GM19193 (cell line): ENCODE data around the gene SMARCA2.

Source experiments
- POLR2A ChIP-seq: IDR thresholded peaks from 4 replicates; pipeline ENCODE4 v1.6.1; 2011; ENCODE audit not compliant: insufficient read depth, insufficient read length; ENCODE audit errors: extremely low read depth

The SMARCA2 gene

DNA sequence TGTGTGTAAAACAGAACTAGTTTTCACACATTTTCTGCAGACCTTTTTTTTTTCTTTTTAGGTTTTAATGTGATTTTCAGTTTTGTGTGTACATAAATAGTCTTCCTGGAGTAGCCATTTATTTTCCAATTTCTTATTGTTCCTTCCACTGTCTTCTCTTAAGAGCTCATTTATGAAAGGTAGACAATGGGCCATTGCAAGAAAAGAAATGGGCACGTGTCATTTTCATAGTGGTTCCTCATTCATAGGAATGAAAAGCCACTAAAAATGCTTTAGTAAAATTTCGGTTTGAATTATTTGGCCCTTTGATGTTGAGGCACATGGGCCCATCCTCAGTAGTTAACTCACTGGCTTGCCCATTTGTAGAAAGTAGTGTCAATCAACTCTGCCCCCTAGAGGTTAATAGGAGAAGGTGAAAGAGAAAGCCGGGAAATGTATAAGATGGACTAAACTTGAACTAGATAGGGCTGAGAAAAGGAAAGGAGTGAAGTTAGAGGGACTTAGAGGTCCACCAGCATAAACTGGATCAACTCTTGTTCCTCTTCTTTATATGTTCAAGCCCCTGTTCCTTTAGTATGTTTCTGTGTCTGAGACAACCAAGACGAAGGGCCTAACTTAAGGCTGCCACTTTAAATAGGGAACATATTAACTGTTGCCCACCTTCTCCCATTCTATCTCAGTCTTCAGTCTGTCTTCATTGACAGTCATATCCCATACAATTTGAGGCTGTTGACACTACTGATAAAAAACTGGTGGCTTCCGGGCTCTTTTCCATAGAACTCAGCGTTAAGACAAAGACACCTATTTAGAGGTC is 72.6 kb downstream of the SMARCA2 start:
- no peak for TF ChIP-seq POLR2A

DNA sequence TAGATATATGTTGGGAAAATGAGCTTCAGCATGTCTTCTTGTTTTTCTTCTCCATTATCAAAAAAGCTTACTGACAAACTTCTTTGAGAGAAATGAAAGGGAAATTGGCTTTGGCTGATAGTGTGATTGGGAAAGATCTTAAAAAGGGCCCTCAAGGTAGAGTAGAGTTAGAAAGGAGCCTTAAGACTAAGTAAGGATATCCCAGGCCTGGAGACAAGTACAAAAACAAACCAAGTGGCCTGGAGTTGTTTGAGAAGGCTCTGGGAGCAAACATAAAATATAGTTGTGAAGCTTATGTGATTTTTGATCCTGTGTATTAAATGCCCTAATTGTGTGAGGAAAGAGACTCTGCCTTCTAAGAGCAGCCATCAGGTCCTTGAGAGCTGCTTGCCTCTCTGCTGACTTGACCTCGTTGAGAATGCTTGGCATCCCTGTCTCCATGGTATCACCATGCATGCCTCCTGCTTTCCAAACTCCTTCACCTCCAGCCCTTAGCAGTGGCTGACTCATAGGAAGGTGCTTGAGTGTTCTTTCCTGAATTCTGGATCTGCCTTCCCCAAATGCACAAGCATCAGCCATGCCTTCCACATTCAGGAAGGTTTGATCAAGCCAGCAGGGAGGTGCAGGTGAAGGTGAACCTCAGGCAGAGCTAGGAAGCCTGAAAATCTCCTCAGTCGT is 78.9 kb downstream of the SMARCA2 start:
- no peak for TF ChIP-seq POLR2A

DNA sequence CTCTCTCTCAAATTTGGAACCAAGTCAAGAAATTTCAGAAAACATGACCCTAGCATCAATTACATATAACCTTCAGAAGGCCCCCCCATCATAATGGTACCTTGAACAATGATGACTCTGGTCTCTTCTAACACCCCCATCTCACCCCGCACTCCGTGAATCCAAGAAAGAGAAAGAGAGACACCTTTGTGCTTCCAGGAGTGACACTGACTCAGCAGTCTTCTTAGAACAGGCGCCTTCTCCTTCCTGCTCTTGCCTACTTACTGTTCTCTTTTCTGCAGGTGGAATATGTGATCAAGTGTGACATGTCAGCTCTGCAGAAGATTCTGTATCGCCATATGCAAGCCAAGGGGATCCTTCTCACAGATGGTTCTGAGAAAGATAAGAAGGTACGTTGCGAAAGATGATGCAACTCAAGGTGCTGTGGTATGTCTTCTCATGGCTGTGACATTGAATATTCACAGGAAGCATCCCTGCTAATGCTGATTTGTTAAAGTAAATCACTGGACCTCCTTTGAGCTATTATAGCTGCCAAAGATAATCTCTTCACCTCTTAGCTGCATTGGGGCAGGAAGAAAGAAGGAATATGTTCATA is 81.3 kb downstream of the SMARCA2 start:
- TF ChIP-seq POLR2A: no peak

DNA sequence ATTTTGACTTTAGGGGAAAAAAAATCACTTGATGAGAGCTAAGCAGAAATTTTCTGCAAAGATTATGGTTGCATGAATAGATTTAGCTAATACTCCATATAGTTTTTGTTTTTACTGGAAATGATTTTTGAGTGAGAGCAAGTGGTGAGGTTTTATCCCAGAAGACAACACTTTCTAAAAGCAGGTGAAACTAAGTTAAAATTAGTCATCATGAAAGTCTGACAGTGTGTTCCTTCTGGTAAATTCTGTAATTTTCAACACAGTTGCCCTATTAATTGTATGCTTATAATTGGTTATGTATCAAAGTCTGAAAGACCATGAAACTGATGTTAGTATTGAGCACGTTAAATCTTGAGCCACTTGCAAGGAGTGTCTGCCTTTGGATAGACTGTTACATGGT is 91.5 kb downstream of the SMARCA2 start:
- TF ChIP-seq POLR2A: no peak

DNA sequence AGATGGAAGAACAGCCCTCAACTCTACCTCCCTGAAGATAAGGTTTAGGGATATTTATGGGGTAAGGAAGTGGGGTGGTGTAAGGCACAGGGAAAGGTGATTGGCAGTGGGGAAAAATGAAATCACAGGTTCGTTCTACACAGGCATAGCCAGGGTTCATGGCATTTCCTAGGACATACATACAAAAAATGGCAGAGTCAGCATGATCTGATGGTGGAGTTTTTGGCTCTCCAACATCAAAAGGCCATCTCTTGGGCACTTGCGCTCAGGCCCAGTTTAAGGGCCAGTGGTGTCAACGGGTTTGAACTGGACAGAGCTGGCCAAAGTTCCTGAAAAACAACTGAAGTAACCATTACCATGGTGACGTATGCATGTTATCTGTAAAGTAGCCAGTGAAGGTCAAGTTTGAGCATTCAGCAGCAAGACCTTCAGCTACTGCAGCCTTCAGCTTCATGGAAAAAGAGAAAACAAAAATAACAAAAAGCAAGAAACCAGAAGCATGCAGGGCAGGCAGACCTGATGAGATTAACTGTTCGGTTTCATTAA is 92.8 kb downstream of the SMARCA2 start:
- TF ChIP-seq POLR2A: no peak

DNA sequence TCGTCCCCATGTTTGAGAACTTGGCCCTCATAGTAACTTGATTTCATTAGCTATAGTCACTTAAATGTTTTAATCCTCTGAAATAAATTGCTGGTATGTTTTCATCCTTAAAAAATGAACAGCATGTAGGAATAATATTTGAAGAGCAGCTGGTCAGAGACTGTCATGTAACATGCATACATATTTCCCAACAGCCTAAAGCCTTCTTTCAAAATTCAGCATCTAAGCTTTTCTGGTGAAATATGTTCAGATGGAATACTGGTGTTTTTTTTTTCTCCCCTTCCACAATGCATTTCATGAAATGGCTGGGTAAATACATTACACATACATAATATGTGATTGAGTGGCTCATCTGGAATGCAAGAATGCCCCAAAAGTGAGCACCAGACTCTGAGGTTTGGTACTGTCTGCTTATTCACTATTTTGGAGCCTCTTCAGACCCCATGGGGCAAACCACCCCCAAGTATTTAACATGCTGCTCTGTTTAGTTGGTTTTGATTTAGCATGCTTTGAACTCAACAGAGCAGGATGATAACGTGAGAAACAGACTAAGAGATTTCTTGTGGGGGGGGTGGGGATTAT is 94.0 kb downstream of the SMARCA2 start:
- TF ChIP-seq POLR2A: no peak

DNA sequence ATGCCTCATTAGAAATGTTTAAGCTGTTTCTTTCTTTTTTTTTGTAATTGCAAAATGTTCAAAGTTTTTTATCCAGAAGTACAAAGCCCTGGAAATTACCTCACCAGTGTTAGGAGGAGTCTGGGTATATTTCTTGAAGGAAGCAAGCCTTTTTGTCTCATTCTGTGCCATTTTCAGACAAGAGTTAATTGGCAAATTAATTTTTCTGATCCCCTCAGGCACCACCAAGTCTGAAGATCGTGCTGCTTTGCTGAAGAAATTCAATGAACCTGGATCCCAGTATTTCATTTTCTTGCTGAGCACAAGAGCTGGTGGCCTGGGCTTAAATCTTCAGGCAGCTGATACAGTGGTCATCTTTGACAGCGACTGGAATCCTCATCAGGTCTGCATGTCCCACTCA is 94.9 kb downstream of the SMARCA2 start:
- TF ChIP-seq POLR2A: no peak

DNA sequence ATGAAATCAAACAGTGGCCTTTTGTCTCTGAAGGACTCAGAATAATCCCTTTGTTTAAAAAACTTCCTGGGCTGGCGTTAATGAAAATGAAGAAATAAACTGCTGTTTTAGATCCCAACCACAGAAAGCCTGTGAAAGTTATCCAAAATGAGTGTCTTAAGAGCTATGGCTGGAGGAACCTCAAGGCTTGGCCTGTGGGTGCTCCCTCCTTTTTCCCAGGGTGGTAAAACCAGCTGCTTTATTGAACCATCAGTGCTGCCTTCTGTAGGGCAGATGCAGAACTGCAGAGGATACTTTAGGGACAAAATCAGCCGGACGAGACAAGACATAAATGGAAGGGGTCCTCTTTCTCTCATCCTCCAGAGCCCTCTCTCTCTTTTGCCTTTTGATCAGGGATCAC is 100.9 kb downstream of the SMARCA2 start:
- TF ChIP-seq POLR2A: no peak

DNA sequence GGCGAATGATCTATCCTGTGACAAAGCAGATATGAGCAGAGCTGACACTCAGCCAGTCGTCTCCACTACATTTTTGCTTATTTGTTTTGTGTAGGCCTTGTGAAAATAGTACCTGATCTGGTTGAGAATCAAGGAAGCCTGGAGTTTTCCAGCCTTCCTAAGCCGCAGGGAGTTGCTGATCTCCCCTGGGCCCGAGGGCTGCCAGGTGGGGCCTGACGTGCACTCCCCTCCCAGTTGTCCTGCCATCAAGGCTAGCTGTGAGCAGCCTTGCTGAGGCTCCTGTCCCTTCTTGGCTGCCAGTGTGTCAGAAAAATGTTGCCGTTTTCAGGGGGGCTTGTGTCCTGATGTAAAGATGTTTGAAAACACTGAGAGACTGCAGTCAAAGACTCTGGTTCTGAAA is 102.4 kb downstream of the SMARCA2 start:
- no peak for TF ChIP-seq POLR2A

DNA sequence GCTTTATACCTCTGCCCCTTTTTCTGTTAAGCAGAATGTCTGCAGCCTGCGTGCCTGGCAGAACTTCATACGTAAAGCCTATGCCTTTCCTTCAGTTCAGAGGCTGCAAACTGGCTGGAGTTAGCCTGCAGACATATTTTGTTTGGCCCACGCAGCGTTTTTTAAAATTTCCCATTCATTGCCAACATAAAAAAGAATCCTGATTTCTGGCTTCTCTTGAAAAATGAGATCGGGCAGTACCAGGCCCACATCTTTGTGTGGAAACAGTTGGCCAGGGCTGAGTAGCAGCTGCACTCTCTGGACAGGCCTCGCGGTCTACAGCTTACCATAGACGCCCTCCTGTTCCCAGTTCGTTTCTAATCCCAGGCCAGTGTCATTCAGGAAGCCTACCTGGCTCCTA is 104.4 kb downstream of the SMARCA2 start:
- TF ChIP-seq POLR2A: no peak

DNA sequence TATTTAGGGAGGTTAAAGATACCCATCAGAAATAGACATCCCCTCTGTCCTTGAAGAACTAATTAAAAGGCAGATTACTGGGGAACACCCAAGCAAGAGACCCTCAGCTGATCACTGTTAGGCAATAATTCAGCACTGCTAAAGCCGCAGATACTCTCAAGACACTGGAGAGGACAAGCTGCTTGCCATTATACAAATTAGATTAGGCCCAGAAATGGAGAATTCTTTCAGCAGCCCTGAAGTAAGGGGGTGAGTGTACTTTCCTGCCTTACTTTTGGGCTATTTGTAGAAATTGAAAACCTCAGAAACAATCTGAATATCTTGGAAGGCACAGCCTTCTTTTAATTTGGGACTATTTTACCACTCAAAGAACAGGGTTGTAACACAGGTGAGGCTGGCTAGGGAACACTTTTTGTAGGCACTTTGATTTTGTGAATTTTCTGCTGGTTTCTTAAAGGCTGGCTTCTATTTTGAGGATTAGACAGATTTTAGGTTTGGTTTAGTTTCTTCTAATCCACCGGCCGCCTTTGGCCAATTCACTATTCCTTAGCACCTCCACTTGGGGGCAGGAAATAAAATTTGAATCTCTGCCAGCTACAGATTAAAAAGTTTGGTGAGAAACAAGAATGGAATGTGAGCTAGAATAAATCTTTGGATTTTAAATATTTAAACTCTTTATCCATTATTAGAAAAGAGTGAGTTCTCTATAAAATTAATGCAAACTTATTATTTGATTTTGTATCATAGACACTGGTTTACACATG is 106.0 kb downstream of the SMARCA2 start:
- TF ChIP-seq POLR2A: no peak

DNA sequence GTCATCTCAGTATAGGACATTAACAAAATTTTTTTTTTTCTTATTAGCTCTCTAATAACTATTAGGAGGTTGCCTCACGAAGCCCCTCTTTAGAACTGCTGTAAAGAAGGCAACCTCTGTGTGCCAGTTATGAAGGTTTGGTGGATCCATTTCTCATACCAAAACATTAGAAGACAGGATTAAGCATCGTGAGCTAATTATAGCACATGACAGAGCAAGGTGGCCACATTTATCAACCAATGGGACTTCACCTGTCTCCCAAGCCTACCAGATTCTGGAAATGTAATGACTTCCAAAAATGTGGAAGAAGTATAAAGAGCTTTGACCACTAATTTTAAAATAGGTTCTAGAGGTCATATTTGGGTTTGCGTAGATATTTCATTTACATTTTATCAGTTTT is 107.2 kb downstream of the SMARCA2 start:
- no peak for TF ChIP-seq POLR2A

DNA sequence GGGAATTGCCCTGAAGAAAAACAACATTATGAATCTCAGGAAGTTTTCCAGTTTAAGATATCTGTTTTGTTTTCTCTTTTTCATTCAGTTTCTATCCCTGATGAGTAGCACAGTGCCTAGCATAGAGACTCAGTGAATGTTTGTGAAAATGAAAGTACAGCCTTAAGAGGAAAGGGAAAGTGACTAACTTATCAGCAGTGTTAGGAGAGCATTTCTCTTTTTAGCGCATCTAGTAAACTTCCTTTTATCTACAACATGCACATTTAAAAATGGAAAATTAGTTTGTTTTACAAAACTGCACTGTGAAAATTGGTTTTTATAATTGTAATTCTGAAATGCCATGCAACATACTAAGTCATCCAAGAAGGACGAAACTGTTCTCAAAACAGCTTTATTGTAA is 110.8 kb downstream of the SMARCA2 start:
- no peak for TF ChIP-seq POLR2A

DNA sequence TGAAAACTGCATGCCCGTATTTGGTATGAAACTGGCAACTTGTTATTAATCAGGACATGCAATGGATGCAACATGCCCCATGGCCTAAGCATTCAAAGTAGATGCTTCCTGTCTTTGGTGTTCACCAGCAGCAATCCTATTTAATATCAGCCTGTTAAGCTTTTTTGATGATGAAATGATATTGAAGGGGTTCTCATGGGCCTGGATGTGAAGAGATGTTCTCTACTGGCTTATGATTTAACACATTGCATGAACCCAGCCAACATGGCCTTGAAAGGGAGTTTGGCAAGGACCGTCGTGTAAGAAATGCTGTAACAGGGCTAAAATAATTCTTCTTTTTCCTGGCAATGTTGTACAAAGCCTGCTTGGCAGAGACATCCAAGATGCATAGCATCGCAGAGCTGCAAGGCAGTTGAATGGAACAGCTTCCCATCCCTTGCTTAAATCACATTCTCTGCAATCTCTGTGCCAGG is 111.2 kb downstream of the SMARCA2 start:
- TF ChIP-seq POLR2A: no peak
